ENCODE results near the gene PPP1R37. TPM values are rescaled to one million over a fixed set of nuclear protein-coding genes. Genes with fewer than 3 reads are reported as not detected.

The PPP1R37 gene
- total and polyA plus RNA-seq, 2 of the 13 experiments (the other 11 are each of a cell fraction or from before 2014, with no cell fraction given) = 9.0 to 14.3 TPM

GRCh38 chr19:45150751-45151281 is 57.8 kb downstream of the PPP1R37 start (continued):
- TF ChIP-seq, protein P1, sequence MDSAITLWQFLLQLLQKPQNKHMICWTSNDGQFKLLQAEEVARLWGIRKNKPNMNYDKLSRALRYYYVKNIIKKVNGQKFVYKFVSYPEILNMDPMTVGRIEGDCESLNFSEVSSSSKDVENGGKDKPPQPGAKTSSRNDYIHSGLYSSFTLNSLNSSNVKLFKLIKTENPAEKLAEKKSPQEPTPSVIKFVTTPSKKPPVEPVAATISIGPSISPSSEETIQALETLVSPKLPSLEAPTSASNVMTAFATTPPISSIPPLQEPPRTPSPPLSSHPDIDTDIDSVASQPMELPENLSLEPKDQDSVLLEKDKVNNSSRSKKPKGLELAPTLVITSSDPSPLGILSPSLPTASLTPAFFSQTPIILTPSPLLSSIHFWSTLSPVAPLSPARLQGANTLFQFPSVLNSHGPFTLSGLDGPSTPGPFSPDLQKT (CRISPR knock-in tag; IDR thresholded peaks at IDR 0.05; ENCODE audit: borderline replicate concordance) = no peak
- TF ChIP-seq, protein P2, sequence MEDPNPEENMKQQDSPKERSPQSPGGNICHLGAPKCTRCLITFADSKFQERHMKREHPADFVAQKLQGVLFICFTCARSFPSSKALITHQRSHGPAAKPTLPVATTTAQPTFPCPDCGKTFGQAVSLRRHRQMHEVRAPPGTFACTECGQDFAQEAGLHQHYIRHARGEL (CRISPR knock-in tag; IDR thresholded peaks at IDR 0.05) = no peak
- TF ChIP-seq ZBTB38 (CRISPR knock-in tag; IDR thresholded peaks at IDR 0.05) = no peak
- TF ChIP-seq ZNF234 (CRISPR knock-in tag; conservative IDR thresholded peaks at IDR 0.05) = no peak
- no peak for TF ChIP-seq ATF7-NPFF (CRISPR knock-in tag; IDR thresholded peaks at IDR 0.05; ENCODE audit: low read depth)
- no peak for TF ChIP-seq GFI1 (CRISPR knock-in tag; IDR thresholded peaks at IDR 0.05; ENCODE audit: borderline replicate concordance)
- TF ChIP-seq SOX5 (CRISPR knock-in tag; IDR thresholded peaks at IDR 0.05; ENCODE audit: borderline replicate concordance) = no peak
- no peak for TF ChIP-seq ZNF513 (CRISPR knock-in tag; conservative IDR thresholded peaks at IDR 0.05)
- 0 out of 2 replicates have a peak, but pooled peaks have one; percentile 16 for TF ChIP-seq NR2F6 (IDR thresholded peaks at IDR 0.05)
- peak; percentile 14; the same call in 1 of the 2 replicates for TF ChIP-seq NR2F6 (CRISPR knock-in tag; IDR thresholded peaks at IDR 0.05)
- no peak for TF ChIP-seq ZNF564 (CRISPR knock-in tag; IDR thresholded peaks at IDR 0.05)
- TF ChIP-seq, protein P3, sequence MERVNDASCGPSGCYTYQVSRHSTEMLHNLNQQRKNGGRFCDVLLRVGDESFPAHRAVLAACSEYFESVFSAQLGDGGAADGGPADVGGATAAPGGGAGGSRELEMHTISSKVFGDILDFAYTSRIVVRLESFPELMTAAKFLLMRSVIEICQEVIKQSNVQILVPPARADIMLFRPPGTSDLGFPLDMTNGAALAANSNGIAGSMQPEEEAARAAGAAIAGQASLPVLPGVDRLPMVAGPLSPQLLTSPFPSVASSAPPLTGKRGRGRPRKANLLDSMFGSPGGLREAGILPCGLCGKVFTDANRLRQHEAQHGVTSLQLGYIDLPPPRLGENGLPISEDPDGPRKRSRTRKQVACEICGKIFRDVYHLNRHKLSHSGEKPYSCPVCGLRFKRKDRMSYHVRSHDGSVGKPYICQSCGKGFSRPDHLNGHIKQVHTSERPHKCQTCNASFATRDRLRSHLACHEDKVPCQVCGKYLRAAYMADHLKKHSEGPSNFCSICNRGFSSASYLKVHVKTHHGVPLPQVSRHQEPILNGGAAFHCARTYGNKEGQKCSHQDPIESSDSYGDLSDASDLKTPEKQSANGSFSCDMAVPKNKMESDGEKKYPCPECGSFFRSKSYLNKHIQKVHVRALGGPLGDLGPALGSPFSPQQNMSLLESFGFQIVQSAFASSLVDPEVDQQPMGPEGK (CRISPR knock-in tag; IDR thresholded peaks at IDR 0.05) = peak; percentile 42; the same call in 1 of the 2 replicates
- TF ChIP-seq ZNF883 (CRISPR knock-in tag; IDR thresholded peaks at IDR 0.05; ENCODE audit: not compliant biosample characterization) = no peak
- no peak for TF ChIP-seq ZSCAN22 (CRISPR knock-in tag; IDR thresholded peaks at IDR 0.05)
- TF ChIP-seq FOXK2 (IDR thresholded peaks at IDR 0.05) = no peak
- TF ChIP-seq ZNF383 (CRISPR knock-in tag; IDR thresholded peaks at IDR 0.05; ENCODE audit: borderline replicate concordance) = no peak
- no peak for TF ChIP-seq FIP1L1 (IDR thresholded peaks at IDR 0.05; ENCODE audit: borderline replicate concordance, insufficient read depth, low read depth, low read length)
- no peak for TF ChIP-seq ZNF777 (CRISPR knock-in tag; IDR thresholded peaks at IDR 0.05)
- no peak for TF ChIP-seq ZNF605 (CRISPR knock-in tag; IDR thresholded peaks at IDR 0.05)
- 0 out of 2 replicates have a peak, but pooled peaks have one; percentile 3 for TF ChIP-seq SALL2 (CRISPR knock-in tag; IDR thresholded peaks at IDR 0.05)
- TF ChIP-seq, protein P4, sequence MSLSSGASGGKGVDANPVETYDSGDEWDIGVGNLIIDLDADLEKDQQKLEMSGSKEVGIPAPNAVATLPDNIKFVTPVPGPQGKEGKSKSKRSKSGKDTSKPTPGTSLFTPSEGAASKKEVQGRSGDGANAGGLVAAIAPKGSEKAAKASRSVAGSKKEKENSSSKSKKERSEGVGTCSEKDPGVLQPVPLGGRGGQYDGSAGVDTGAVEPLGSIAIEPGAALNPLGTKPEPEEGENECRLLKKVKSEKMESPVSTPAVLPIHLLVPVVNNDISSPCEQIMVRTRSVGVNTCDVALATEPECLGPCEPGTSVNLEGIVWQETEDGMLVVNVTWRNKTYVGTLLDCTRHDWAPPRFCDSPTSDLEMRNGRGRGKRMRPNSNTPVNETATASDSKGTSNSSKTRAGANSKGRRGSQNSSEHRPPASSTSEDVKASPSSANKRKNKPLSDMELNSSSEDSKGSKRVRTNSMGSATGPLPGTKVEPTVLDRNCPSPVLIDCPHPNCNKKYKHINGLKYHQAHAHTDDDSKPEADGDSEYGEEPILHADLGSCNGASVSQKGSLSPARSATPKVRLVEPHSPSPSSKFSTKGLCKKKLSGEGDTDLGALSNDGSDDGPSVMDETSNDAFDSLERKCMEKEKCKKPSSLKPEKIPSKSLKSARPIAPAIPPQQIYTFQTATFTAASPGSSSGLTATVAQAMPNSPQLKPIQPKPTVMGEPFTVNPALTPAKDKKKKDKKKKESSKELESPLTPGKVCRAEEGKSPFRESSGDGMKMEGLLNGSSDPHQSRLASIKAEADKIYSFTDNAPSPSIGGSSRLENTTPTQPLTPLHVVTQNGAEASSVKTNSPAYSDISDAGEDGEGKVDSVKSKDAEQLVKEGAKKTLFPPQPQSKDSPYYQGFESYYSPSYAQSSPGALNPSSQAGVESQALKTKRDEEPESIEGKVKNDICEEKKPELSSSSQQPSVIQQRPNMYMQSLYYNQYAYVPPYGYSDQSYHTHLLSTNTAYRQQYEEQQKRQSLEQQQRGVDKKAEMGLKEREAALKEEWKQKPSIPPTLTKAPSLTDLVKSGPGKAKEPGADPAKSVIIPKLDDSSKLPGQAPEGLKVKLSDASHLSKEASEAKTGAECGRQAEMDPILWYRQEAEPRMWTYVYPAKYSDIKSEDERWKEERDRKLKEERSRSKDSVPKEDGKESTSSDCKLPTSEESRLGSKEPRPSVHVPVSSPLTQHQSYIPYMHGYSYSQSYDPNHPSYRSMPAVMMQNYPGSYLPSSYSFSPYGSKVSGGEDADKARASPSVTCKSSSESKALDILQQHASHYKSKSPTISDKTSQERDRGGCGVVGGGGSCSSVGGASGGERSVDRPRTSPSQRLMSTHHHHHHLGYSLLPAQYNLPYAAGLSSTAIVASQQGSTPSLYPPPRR (CRISPR knock-in tag; IDR thresholded peaks at IDR 0.05; ENCODE audit: borderline replicate concordance) = 0 out of 2 replicates have a peak, but pooled peaks have one; percentile 28

Measured in HepG2 (cell line).